GM21825 (cell line): Measurements from ENCODE around the gene DNAH8.

Experiments used
- ATAC-seq: cut with Tn5 transposase; IDR thresholded peaks from one replicate; pipeline ENCODE4 v1.9.1; 2021; ENCODE audit warnings: mild to moderate bottlenecking, moderate library complexity; ENCODE audit not compliant: unreplicated experiment

Gene DNAH8

DNA sequence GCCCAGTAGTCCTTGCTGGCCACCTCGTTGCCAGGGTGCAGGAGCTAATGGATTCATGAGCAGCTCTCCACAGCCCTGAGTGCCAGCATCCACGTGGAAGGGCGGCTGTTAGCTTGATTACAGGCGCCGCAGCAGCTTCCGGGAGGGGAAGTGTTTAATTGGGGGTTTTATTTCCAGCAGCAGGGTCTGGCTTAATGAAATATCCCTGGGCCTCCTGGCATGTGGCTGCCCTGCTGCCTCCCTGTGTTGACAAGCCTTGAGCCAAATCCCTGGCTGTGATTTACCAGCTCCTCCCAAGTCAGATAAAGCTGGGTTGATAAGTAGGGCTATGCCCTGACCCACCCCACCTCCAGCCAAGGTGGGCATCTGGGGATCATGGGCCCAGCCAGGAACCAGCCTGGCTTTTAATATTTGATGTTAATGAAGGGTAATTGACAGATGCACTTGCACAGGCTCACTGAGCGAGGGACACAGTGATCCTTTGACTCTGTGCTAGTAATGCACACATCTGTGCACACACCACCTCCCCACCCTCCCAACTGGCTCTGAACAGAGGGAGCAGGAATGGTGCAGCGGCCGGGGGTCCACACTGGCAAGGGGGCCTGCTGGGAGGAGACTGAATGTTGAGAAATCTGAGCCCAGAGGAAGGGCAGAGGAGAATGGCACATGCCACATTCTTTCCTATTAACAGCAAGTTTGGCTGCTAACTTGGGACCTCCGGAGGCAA, 347.1 kb downstream of the DNAH8 start:
- ATAC-seq: no peak

DNA sequence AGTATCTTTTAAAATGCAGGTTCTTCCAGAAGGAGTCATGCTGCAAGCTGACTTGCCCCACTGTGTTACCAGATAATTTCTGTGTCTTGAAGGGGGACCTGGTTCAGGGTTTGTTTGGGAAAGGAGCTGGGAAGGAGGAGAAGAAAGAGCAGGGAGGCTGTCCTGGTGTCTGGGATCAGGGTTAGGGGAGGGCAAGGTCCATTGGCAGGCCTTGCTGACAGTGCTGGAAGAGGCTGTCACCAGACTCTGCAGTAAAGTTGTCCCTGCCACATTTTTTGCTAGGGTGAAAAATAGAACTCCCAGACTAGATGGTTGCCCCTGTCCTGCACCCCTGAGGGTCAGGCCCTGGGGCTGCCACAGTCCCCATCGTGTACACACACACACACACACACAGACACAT, 348.4 kb downstream of the DNAH8 start:
- no peak for ATAC-seq

DNA sequence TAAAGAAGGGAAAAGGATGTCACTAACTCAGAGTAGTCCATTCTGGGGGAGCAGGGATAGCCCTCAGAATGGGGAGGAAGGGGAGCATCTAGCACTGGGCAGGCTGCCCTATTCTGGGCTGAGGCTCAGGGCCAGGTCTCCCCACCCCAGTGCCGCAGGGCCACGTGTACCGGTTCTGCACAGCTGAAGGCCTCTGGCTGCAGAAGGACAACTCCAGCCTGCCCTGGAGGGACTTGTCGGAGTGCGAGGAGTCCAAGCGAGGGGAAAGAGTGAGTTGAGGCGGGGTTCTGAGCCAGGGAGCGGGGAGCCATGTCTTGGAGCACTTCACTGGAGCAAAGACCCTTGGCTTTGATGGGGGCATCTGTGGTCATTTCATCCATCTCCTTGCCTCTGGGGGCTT, 350.4 kb downstream of the DNAH8 start:
- ATAC-seq: no peak

DNA sequence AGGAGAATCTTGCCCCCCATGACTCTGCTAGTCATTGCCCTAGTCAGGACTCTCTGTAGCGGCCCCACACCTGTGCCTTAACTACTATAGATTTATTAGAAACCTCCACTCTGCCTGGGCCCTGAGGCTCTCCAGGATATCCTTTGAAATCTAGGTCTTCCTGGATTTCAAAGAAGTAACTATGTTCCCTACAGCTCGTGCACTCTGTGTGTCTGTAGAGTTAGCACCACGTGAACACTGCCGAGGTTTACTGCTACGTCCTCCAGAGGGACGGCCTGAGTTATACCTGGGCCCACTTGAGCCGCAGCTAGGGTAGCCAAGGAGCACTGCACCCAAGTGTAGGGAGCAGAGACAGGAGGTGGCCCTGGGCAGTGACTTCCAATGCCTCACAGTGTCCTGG, 353.3 kb downstream of the DNAH8 start:
- ATAC-seq: no peak

DNA sequence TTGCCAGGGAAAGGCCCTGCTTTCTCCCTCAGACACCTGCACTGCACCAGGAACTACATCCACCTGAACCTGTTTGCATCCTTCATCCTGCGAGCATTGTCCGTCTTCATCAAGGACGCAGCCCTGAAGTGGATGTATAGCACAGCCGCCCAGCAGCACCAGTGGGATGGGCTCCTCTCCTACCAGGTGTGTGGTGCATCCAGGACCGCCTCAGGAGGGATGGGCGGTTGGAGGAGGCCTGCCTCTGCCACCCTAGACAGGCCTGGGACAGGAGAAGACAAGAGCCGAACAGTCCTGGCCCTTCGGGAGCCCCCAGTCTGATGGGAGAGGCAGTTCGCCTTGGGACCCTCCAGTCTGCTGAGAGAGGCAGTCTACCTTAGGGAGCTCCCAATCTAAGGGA, 357.7 kb downstream of the DNAH8 start:
- ATAC-seq: no peak

DNA sequence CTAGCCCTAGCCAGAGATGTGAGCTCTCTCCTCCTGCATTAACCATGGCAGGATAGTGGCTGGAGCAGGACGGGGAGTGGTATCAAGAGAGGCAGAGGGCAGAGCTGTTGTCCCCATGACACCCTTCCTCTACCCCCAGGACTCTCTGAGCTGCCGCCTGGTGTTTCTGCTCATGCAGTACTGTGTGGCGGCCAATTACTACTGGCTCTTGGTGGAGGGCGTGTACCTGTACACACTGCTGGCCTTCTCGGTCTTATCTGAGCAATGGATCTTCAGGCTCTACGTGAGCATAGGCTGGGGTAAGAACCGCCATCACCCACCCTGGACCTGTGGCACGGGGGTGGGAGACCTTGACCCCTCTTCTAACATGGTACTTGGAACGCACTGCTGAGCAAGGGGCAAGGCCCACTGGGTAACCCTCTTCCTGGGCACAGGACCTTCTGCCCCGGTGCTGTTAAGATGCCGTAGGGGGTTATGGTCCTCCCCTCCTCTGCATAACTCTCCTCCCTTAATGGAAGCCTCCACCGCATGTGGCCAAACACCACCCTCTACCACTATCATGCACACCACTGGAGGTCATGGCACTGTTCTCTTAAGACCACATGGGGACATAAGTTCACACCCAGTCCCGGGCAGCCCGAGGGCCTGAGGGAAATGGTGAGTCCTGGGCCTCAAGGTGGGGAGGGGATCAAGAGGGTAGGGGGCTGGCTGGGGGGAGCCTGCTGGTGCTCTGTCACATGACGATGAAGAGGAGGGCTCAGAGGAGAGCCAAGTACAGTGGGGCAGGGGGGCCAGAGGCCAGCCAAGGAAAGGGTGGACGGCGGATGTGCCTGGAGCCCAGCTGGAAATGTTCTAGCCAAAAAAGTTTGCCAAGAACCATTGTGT, 358.6 kb downstream of the DNAH8 start:
- ATAC-seq: no peak

DNA sequence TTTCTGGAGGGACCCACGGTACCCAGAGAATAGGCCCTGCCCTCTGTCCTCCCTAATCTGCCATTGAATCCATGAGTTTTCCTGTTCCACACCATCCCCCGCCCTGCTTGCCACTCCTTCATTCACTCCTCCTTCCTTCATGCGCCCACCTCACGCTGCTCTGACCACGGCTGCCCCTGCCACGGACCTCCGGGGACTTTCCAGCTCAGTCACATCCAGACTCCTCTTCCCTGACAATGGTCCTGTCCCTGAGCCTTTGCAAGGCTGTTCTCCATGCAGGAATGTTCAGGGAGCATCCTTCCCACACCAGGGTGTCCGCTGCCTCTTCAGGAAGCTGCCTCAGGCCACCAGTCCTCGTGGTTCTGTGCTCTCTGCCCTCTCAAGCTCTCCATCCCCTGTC, 359.4 kb downstream of the DNAH8 start:
- ATAC-seq: no peak

DNA sequence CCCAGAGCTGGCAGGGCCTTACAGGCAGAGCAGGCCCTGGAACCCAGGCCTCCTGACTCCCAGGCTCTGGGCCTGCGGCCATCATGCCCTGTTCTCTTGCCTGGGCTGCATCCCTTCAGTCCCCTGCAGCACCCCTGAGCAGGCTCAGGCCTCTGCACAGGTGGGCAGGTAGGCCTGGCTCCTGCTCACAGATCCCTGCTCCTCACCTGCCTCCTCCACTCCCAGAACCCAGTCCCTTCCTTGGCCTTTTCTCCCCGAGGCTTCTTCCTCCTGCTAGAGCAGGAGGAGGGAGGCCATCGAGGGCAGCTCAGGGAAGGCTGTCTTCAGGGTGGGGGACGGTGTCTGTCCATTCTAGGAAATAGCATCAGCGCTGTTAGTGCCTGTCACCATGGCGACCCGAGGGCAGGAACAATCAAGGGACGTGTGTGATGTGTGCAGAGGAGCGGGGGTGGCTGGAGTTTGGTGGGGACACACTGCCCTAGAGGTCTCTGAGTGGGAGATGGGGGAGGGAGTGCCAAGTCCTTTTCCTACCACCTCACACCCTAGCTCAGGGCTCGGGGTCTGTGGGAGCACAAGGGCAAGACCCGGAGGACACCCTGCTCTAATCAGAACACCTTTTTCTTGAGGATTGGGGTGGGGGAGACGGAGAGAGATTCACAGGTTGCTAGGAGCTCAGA, 360.0 kb downstream of the DNAH8 start:
- ATAC-seq: no peak

DNA sequence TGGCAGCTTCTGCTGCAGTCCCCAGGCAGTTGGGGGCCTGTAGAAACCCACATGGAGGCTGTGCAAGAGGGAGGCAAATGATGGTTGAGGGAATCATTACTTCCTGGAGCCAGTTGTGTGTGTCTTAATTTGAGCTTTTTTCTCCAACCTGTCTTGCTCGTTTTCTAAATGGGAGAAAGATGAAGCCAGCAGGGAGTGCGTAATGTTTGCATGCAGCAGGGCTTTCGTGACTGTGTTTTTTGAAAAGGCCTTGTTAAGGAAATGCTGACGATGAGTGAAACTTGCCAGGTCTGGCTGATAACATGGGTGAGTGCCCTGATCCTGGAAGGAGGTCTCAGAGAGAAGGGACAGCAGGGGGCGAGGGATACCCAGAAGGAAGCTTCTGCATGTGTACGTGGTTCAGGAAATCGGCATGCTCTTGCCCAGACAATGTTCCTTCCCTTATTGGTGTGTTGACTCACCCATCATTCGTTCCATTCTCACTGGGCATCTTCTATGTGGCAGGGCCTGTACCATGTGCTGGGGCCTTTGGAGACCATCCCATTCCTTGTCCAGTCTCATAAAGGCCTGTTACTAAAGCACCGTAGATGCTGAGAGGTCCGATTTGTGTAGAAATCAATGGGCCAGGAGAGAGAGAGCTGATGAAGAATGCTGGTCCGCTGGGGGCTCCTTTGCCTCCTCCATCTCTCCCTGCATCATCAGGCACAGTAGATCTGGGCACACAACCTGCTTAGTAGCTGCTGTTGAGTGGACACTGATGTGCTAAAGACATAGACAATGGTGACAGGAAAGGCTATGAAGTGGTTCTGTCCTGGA, 360.9 kb downstream of the DNAH8 start:
- no peak for ATAC-seq

DNA sequence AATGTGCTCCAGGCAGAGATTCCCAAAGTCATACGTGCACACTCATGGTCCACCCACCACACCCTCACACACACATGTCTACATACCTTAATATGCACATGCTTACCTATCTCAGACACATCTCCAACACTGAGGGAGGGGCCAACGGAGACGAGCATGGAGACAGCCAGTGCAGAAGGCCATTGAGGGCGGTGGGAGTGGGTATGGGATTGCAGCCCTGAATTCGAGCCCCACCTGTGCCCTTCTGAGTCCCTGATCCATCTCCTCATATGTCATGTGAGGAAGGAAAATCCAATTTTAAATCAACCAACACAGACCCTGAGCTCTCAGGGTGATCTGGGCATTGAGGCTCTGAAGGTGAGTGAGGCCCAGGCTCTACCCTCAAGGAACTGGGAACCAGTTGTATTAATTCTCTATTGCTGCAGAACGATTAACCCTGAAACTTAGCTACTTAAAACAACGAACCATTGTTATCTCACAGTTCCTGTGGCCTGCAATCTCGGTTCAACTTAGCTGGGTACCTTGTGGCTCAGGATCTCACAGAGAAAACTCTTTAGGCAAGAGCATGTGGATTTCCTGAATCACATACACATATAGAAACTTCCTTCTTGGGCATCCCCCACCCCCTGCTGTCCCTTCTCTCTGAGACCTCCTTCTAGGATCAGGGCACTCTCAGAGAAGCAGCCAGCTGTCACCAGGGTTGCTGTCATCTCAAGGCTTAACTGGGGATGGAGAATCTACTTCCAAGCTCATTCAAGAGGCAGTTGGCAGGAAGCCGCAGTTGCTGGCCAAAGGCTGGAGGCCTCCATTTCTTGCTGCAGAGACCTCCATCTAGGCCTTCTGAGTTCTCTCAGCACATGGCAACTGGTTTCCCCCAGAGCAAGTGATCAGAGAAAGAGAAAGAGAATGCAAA, 361.8 kb downstream of the DNAH8 start:
- no peak for ATAC-seq

DNA sequence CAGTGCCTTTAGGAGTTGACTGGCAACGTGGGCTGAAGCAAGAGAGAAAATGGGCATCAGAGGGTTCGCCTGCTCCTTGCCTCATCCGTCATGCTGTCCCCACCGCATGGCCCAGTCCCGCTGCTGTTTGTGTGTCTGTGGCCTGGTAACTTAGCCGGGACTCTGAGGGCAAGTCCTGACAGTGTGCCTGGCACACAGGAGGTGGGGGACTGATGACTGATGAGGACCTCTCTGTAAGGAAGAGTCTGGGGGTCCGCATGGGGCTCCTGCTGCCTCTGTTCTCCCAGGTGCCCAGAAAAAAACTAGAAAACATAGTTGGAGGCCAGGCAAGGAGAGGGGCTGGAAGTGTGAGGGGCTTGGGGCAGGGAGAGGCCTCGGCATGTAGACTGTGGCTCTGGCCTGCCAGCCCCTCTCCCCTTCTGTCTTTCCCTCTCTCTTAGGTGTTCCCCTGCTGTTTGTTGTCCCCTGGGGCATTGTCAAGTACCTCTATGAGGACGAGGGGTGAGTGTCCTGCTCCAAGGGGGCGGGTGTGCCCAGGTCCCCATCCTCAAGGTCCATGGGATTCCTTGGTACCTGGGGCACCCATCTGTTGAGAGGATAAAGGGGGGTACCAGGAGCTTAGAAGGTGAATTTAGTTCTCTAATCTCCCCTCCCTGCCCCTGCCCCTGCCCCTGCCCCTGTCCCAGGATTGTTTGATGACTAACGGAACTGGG, 362.9 kb downstream of the DNAH8 start:
- no peak for ATAC-seq

DNA sequence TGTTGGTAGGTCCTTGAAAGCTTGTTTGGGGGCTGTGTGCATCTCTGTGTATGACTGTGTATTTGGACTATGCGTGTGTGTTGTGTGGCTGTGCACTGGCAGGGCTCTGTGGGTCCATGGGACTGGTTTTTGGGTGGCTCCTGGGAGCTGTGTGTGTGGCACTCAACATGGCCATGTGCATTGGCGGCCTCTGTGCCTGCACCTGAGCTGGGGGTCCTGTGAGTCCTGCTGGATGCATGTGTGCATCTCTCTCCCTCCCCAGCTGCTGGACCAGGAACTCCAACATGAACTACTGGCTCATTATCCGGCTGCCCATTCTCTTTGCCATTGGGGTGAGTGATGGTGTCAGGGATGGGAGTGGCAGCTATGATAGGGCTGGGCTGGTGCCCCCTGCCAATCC, 363.6 kb downstream of the DNAH8 start:
- ATAC-seq: no peak

DNA sequence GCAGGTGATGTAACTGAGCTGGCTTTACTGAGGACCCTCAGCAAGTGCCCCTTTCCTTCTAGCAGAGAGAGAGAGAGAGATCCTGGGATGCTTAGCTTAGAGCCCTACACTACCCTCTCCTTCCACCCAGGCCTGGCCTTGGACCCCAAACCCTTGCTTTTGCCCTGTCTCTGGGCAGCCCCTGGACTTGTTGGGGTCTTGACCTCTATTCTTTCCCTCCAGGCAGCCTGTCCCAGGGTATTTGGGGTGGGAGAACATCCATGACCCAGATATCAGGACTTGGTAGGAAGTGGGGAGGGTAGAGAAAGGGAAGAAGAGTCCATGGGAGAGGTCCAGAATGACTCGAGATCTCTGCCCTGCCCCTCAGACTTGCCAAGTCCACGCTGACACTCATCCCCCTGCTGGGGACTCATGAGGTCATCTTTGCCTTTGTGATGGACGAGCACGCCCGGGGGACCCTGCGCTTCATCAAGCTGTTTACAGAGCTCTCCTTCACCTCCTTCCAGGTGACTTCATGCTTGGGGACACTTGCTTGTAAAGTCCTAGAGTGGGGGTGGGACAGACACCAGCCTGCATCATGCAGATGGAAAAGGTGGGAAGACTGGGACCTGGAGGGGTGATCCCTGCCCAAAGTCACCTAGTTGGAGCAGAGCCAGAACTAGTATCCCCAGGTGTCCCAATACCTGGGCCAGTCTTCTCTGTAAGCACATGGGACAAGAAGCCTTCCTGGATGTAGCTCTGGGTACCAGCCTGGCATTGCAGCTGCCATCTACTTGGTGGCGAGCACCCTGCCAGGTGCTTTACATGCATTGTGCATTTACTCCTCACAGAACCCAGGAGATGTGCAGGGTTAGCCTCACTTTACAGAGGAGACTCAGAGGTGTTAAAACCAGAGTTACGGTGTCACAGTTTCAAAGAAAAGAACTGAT, 364.4 kb downstream of the DNAH8 start:
- no peak for ATAC-seq
